HG03095 (cell line): Measurements from ENCODE around the gene MEIS2.

ENCODE experiments used
- ATAC-seq: cut with Tn5 transposase; IDR thresholded peaks from one replicate; pipeline ENCODE4 v1.9.1; 2021; ENCODE audit warnings: moderate library complexity; ENCODE audit not compliant: unreplicated experiment

MEIS2 gene

DNA sequence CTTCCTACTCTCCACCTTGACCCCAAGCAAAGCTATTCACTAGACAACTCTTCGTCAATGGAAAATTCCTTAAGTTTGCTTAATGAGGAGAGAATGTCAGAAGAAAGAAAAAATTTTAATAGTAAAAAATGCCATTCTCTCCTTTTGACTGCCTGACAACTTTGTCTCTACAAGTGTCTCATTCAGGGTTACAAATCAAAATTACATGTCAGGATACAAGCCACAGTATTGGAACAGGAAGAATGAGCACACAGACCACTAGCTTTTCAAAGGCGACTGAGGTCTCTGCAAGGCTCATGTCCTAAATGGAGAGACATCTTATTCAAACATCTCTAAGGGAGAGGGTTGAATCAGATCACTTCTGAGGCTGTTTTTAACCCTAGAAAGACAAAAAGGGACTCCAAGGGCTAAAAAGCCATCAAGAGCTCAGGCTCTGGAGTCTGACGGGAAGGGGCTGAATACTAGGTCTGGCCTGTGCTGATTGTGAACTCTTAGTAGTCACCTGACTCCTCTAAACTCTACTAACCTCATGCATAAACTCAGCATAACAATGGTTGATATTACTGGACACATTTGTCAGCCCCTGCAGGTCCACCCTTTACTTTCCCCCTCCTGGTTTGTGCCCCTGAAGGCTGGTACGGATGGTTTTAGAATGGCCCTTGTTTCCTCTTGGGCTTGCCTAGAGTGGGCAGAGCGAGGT lies 12.8 kb upstream of the MEIS2 start:
- ATAC-seq: no peak

DNA sequence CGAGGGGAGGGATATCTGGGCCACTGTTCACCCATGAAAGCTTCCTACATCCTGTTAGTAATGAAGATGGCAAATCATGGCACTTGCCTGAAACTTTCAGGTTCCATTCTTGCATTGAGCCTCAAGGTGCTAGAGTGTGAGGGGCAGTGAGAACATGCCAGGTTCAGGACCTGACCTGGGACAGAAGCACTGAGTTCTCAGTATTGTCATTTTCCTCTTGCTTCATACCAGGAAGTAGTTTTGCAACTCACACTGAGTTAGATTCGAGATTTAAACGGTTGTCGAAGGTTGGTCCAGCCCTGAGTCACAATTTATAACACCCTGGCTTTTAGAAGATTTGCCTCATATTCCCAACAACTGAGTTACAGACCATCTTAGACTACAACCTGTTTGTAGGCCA lies 11.8 kb upstream of the MEIS2 start:
- no peak for ATAC-seq

GRCh38 chr15:37111427-37111717 lies 11.0 kb upstream of the MEIS2 start:
- ATAC-seq: no peak

- no peak for ATAC-seq
These were observed 9.7 kb upstream of the MEIS2 start for GRCh38 chr15:37109872-37110572.

GRCh38 chr15:37109168-37109871 lies 9.0 kb upstream of the MEIS2 start:
- ATAC-seq: no peak

GRCh38 chr15:37108381-37109167 lies 8.2 kb upstream of the MEIS2 start:
- ATAC-seq: no peak

DNA sequence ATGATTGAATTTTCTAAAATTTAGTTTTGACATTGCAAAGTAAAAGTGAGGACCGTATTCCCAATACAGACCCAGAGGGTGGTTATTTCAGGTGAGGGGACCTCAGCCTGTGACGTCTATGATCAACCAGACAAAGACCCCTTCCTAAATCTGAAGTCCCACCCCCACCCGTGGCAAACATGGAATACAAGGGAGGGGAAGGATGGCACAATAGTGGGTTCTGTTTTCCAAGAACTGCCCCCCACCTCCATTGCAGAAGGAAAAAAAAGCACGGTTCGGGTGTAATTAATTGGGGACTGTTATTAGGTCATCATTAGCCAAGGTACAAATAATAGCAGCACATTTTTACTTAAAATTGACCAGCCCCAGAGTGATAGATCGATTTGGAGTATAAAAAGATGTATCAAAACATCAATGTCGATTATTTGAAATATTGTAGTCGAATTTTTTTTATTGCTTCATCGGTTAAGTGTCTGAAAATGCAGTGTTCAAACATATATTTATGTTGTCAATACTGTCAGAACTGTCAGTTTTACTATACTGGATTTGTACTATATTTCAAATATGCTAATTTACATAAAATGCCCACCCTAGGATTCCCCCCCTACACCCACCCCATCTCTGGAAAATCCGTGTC lies 7.5 kb upstream of the MEIS2 start:
- no peak for ATAC-seq

- no peak for ATAC-seq
These were observed 6.9 kb upstream of the MEIS2 start for GRCh38 chr15:37107071-37107743.

DNA sequence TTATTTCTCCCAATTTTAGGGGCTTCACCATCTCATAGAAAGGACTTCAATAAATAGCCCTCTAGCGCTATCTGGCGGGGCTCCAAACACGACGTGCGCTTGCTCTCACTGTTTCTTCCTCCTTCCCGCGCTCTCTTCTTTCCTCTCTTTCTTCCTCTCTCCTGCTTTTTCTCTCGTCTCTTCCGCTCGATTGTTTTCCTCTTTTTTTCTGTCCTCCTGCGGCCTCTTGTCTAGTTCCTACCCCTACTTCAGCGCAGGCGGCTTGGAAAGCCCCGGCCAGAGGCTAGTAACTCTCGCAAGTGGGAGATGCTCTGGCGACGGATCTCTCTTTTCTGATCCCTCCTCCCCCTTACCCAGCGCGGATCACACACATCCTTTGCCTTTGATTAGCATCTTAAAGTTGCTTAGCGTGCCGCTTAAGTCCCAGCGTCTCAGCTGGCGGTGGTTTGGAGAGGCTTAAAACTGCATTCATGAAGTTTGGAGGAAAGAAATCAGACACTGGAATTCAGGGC lies 6.2 kb upstream of the MEIS2 start:
- ATAC-seq: no peak

GRCh38 chr15:37105889-37106288 lies 5.5 kb upstream of the MEIS2 start:
- no peak for ATAC-seq

DNA sequence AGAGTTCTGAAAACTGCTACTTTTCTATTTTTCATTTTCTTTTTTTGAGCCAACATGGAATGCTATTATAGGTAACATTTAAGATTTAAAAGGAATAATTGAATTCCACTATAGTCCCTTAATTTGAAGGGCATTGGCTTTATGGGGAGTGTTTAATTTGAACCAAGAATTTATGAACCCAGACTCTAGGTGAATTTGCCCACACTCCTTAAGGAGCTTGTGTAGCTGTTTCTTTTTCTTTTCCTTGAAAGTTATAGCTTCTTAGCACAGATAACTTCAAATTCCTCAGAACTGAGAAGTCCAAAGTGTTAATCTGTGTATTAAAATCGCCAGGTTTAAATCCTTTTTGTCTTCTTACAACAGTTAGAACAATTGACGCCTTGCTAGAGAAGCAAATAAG lies 4.7 kb upstream of the MEIS2 start:
- ATAC-seq: no peak

- ATAC-seq: no peak
These were observed 4.2 kb upstream of the MEIS2 start for GRCh38 chr15:37104424-37104981.

DNA sequence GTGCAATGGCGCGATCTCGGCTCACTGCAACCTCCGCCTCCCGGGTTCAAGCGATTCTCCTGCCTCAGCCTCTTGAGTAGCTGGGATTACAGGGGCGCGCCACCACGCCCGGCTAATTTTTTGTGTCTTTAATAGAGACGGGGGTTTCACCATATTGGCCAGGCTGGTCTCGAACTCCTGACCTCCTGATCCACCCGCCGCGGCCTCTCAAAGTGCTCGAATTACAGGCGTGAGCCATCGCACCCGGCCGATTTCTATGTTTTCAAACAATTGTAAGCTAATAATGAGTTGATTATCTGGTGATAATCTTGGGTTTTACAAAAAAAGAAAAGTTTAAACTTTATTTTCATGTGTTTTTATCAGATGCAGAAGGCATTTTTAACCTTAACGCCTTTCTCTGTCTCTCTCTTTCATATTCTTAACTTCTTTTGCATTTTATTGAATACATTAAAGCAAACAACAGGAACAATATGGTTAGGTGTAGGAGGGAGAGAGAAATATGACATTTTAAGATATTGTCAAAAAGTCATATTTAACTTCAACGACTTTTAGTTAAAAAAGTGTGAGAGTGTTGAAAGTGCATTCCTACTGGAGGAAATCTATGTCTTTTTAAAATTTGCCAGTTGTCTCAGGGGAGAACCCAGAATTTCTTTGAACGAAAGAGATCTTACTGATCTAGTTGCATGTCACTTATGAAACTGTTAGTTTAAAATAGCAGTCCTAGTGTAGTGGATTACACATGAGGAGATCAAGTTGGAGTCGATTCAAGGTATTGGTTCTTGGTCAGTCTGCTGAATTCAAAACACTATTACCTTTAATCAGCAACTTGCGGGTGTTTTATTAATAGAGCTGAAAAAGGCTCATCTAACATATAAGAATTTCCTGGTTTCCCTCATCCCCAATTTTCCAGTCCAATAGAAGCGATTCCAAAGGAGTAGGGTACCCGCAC lies 3.4 kb upstream of the MEIS2 start:
- no peak for ATAC-seq

GRCh38 chr15:37103163-37103435 lies 2.8 kb upstream of the MEIS2 start:
- ATAC-seq: no peak

DNA sequence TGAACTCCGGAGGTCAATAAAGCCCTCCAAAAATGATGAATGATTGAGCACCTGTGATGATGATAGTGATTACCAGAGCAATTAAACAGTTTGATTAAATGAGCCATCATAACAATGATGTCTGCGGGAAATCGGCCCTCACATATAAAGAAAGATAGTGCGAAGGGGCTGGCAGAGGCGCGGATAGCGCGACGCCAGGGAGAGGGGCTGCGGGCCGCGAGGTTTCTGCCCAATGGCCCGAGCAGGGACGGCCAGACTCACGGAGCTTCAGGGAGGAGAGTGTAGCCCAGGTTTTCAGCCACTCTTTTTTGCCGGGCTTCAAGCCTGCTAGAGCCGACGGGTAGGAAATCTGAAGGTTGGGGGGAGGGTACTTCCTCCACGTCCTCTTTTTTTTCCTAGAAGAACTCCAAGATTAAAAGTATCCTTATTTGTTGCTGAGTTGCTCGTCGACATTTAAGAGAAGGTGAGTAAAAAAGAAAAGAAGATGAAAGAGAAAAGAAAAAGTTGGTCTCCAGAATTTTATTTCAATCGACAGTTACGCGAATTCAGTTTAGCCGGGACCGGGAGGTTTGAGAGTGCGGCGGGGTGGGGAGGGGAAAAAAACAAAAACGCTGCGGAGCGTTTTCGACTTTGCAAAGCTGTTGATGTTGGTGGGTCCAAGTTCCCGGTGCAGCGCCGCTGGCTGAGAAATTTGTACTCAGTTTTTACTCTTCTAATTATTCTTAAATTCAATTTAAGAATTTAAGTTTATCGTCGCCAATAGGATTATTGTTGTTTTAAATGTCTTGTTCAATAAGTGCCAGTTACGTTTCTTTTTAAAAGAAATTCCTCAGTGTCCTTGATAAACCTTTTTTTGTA lies 2.2 kb upstream of the MEIS2 start:
- no peak for ATAC-seq

GRCh38 chr15:37101980-37102304 lies 1.6 kb upstream of the MEIS2 start:
- ATAC-seq: no peak

DNA sequence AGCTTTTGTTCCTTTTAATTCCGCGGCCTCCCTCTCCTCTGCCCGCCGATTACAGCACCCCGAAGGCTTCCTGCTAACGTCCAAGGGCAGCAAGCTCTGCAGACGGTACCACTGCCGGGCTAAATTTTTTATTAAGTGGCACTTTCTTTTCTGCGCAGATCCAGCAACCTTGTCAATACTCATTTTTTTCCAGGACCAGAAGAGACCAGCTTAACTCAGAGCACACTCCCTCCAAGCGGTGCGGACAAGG lies 542 bp upstream of the MEIS2 start:
- peak; percentile 18 for ATAC-seq

DNA sequence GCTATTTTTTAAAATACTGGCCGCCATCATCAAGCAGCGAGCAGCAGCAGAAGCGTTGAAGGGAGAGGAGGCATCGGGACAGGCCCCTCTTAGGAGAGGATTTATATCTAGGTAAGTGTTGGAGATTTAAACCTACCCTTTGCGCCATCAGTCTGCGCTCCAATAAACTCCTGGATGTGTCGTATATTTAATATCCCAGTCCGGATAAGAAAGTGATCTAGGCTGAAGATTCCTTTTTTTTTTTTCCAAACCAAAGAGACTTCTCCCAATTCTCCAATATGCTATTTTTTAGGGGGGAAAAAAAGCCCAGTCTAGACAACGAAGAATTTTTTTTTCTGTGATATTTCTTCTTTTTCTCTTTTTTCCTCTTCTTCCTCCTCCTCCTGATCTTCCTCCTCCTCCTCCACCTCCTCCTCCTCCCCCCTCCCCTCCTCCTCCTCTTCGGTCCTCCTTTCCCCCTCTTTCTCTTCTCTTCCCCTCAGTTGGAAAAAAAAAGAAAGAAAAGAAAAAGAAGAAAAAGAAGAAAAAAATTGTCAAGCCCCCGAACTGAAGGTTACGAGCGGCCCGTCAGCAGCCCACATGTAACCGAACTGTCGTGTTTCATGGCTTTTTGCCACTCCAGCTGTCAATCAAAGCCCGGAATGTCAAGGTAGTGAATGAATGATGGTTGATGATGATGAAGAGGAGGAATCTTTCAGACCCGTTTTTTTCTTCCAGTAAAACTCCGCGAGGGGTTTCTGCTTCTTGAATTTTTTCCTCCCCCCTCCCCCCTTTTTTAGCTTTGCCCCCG lies 835 bp downstream of the MEIS2 start:
- ATAC-seq: no peak
